Esophagus squamous epithelium (tissue), 5 donors: ENCODE results near the gene ANXA2. TPM values are rescaled to one million over a fixed set of nuclear protein-coding genes. Genes with fewer than 3 reads are reported as not detected.
A peak's percentile ranks its signal among the peaks of the same experiment; 100 is the strongest.

ENCODE experiments used
- DNase-seq: peaks from one replicate; lab custom pipeline; 2025; lab: John Stamatoyannopoulos, UW
- H3K27ac ChIP-seq, 4 donors: fragments of 200-600 bp; sonication (generic); one replicate each; pipeline ENCODE4 v1.5.1; 2016 to 2019; ENCODE audit warnings: mild to moderate bottlenecking in 1 of 4
- H3K27me3 ChIP-seq, 4 donors: fragments of 200-600 bp; sonication (generic); 1 replicate in 3 of 4; 2 replicates in 1 of 4; pipeline versions ENCODE4 v1.5.1 to v1.6.0; 2017 to 2021; ENCODE audit warnings: antibody characterized with exemption in 1 of 4
- H3K36me3 ChIP-seq, 3 donors: fragments of 200-600 bp; sonication (generic); one replicate each; pipeline ENCODE4 v1.5.1; 2016 to 2019
- H3K4me1 ChIP-seq, 3 donors: fragments of 200-600 bp; sonication (generic); one replicate each; pipeline ENCODE4 v1.5.1; 2017 to 2019
- H3K4me3 ChIP-seq, 4 donors: fragments of 200-600 bp; sonication (generic); 1 replicate in 3 of 4; 2 replicates in 1 of 4; pipeline ENCODE4 v1.5.1; 2016 to 2019; ENCODE audit warnings: mild to moderate bottlenecking in 2 of 4, moderate library complexity in 1 of 4
- H3K9me3 ChIP-seq, 3 donors: fragments of 200-600 bp; sonication (generic); one replicate each; pipeline ENCODE4 v1.5.1; 2016 to 2019
- CTCF ChIP-seq, 6 experiments: fragments of 450-650 bp in 4 of 6; fragments of 200-600 bp in 2 of 6; sonication (generic) in 2 of 6; IDR thresholded peaks; one replicate each; pipeline ENCODE4 v1.5.1; 2016 to 2019; ENCODE audit warnings: antibody characterized with exemption in 6 of 6, mild to moderate bottlenecking in 4 of 6, moderate library complexity in 4 of 6
- POLR2A ChIP-seq, 4 donors: fragments of 450-650 bp; IDR thresholded peaks; one replicate each; pipeline ENCODE4 v1.6.1; 2017; ENCODE audit warnings: antibody characterized with exemption in 4 of 4, mild to moderate bottlenecking in 4 of 4, moderate library complexity in 3 of 4
- WGBS, 2 donors: methylation state at CpG; one replicate each; pipeline ENCODE4 v1.1.5; 2018; 5-methylcytosine and 5-hydroxymethylcytosine counted together
- intact Hi-C: fragments of 100-400 bp; cut with DNase I; formaldehyde crosslinking; loops from one replicate; pipeline ENCODE4 v1.15.0; 2022
- total RNA-seq, 4 donors: library from RNA; depleted of rRNA; stranded (reverse); fragments of >200 nt; gene quantifications; one replicate each; pipeline ENCODE4 v1.1.0, GENCODE V29; 2016
- donor health status: DM: yes; HTN: yes; CAD: no.

ANXA2 gene
- total RNA-seq, 4 donors from 2014 or later = 2,116 to 2,445 (median 2,399) TPM

GRCh38 chr15:60376677-60377095 is 21.1 kb downstream of the ANXA2 start:
- H3K27me3 ChIP-seq = no peaks in the 10 kb centered on the region
- WGBS, 2 donors = 54 to 69% methylated on average over 3 to 12 of the region's 12 CpGs
- no peaks in the 10 kb centered on the region for H3K9me3 ChIP-seq
- H3K4me3 ChIP-seq = no peak overlapping the region
- intact Hi-C loops = no loop called here
- no peak for DNase-seq
- peak overlapping the region; percentile 53 to 85 (median 79) for H3K27ac ChIP-seq
- H3K4me1 ChIP-seq = peaks cover 55 to 100% (median 60%) of the 10 kb centered on the region in 3 donors
- TF ChIP-seq POLR2A (IDR thresholded peaks at IDR 0.05) (no peak), CTCF (IDR thresholded peaks at IDR 0.05) (no peak)
- peaks cover 0 to 98% (median 40%) of the 10 kb centered on the region in 3 donors for H3K36me3 ChIP-seq

GRCh38 chr15:60375306-60375705 is 22.5 kb downstream of the ANXA2 start:
- Histone ChIP-seq H3K36me3 (peaks cover 0 to 96% (median 34%) of the 10 kb centered on the region in 3 donors), H3K9me3 (no peaks in the 10 kb centered on the region), H3K4me1 (peaks cover 52 to 100% (median 74%) of the 10 kb centered on the region in 3 donors), H3K27ac (peak overlapping the region; percentile 74 to 86 (median 84)), H3K27me3 (no peaks in the 10 kb centered on the region), H3K4me3 (no peak overlapping the region)
- 41 to 65% methylated on average over 5 of the region's 5 CpGs for WGBS, 2 donors
- DNase-seq = no peak
- intact Hi-C loops = no loop called here
- TF ChIP-seq POLR2A (IDR thresholded peaks at IDR 0.05) (no peak), CTCF (IDR thresholded peaks at IDR 0.05) (no peak)

GRCh38 chr15:60374628-60375081 is 23.1 kb downstream of the ANXA2 start:
- intact Hi-C loops = no loop called here
- peak overlapping the region; percentile 74 to 86 (median 84) for H3K27ac ChIP-seq
- 11 to 27% methylated on average over 7 of the region's 7 CpGs for WGBS, 2 donors
- TF ChIP-seq CTCF (IDR thresholded peaks at IDR 0.05) (no peak), POLR2A (IDR thresholded peaks at IDR 0.05) (peak in 3 of 4 donors; percentile 10 to 36 (median 29))
- no peak for DNase-seq
- no peak overlapping the region for H3K4me3 ChIP-seq
- peaks cover 52 to 100% (median 79%) of the 10 kb centered on the region in 3 donors for H3K4me1 ChIP-seq
- H3K36me3 ChIP-seq = peaks cover 0 to 96% (median 28%) of the 10 kb centered on the region in 3 donors
- no peaks in the 10 kb centered on the region for H3K27me3 ChIP-seq
- no peaks in the 10 kb centered on the region for H3K9me3 ChIP-seq

- 42 to 59% methylated on average over 4 of the region's 4 CpGs for WGBS, 2 donors
- intact Hi-C loops = no loop called here
- Histone ChIP-seq H3K4me3 (no peak overlapping the region), H3K4me1 (peaks cover 52 to 100% (median 78%) of the 10 kb centered on the region in 3 donors), H3K9me3 (no peaks in the 10 kb centered on the region), H3K36me3 (peaks cover 0 to 96% (median 24%) of the 10 kb centered on the region in 3 donors), H3K27ac (peak overlapping the region; percentile 74 to 86 (median 84)), H3K27me3 (no peaks in the 10 kb centered on the region)
- no peak for TF ChIP-seq POLR2A (IDR thresholded peaks at IDR 0.05)
- TF ChIP-seq CTCF (IDR thresholded peaks at IDR 0.05) = no peak
- no peak for DNase-seq
Observed at GRCh38 chr15:60374209-60374608, 23.6 kb downstream of the ANXA2 start.

- H3K36me3 ChIP-seq = peaks cover 0 to 96% (median 28%) of the 10 kb centered on the region in 3 donors
- H3K27ac ChIP-seq = peak overlapping the region; percentile 74 to 86 (median 84)
- intact Hi-C loops = no loop called here
- TF ChIP-seq CTCF (IDR thresholded peaks at IDR 0.05) (no peak), POLR2A (IDR thresholded peaks at IDR 0.05) (no peak)
- H3K9me3 ChIP-seq = no peaks in the 10 kb centered on the region
- DNase-seq = no peak
- no peak overlapping the region for H3K4me3 ChIP-seq
- peaks cover 50 to 100% (median 74%) of the 10 kb centered on the region in 3 donors for H3K4me1 ChIP-seq
- no peaks in the 10 kb centered on the region for H3K27me3 ChIP-seq
- WGBS, 2 donors = 63 to 88% methylated on average over 2 of the region's 2 CpGs
Observed at GRCh38 chr15:60373745-60374144, 24.0 kb downstream of the ANXA2 start.
